Right lobe of liver (tissue), 4 donors: ENCODE data around the gene TIAM2.

ENCODE experiments used
- CTCF ChIP-seq, 4 donors: fragments of 200-600 bp in 3 of 4; fragments of 450-650 bp in 1 of 4; IDR thresholded peaks; one replicate each; pipeline versions ENCODE4 v1.5.1 to v1.8.0; 2016 to 2022; ENCODE audit warnings: antibody characterized with exemption in 4 of 4, mild to moderate bottlenecking in 2 of 4
- POLR2A ChIP-seq: fragments of 450-650 bp; IDR thresholded peaks from one replicate; pipeline ENCODE4 v1.6.1; 2017; ENCODE audit warnings: antibody characterized with exemption, mild to moderate bottlenecking
- donor health status: DM: no; HTN: no; CAD: no.
- donor health status: DM: no; HTN: no; CAD: no.
- donor health status: DM: no; HTN: yes; CAD: no.

- TF ChIP-seq CTCF (IDR thresholded peaks at IDR 0.05) (no peak), POLR2A (no peak)
Measured at GRCh38 chr6:155234167-155234566, 239.1 kb downstream of the TIAM2 start.
